GM19468 (cell line): ENCODE results near the gene SEPTIN1.
"Not testable (repeated sequence)": the region's sequence is repeated elsewhere in the genome, so short reads cannot be mapped to it uniquely, and the experiment has no call there.

ENCODE experiments used
- ATAC-seq: cut with Tn5 transposase; IDR thresholded peaks from one replicate; pipeline ENCODE4 v1.9.1; 2021; ENCODE audit warnings: mild to moderate bottlenecking, moderate library complexity, moderate number of reproducible peaks; ENCODE audit not compliant: unreplicated experiment; ENCODE audit errors: extremely low read depth

SEPTIN1 gene

GRCh38 chr16:30406795-30407101 is 24.4 kb upstream of the SEPTIN1 start:
- no peak for ATAC-seq

GRCh38 chr16:30401768-30402425 is 19.5 kb upstream of the SEPTIN1 start:
- no peak for ATAC-seq

DNA sequence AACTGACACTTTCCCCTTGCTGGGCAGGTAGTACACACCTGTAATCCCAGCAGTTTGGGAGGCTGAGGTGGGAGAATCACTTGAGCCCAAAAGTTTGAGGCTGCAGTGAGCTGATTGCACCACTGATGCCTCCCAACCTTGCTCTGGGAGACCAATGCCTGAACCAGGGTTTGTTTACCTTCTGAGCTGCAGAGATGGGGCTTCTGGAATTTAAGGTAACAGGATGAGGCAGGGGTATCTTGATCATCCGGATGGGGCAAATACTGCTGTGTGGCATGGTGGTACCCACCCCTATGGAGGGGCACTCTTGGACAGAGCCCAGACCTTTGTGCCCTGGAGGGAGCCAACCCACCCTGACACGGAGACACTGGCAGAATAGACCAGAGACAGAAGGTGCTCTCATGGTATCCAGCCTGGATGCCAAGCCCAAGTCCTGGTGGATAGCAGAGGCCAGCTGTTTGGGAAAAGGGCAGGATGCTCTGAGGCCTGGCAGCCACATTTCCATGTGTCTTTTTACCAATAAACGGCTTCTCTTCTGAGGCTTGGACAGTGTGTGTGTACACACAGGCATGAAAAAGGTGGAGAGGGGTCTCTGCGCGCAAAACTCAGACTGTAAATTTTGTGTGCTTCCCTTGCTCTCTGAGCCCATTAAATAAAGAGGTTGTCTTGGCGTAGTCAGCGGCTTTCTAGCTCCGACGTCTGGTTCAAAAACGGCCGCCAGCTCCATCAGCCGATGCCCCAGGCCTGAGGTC is 17.2 kb upstream of the SEPTIN1 start:
- no peak for ATAC-seq

- ATAC-seq: no peak
Observed at GRCh38 chr16:30398661-30399434, 16.5 kb upstream of the SEPTIN1 start.

DNA sequence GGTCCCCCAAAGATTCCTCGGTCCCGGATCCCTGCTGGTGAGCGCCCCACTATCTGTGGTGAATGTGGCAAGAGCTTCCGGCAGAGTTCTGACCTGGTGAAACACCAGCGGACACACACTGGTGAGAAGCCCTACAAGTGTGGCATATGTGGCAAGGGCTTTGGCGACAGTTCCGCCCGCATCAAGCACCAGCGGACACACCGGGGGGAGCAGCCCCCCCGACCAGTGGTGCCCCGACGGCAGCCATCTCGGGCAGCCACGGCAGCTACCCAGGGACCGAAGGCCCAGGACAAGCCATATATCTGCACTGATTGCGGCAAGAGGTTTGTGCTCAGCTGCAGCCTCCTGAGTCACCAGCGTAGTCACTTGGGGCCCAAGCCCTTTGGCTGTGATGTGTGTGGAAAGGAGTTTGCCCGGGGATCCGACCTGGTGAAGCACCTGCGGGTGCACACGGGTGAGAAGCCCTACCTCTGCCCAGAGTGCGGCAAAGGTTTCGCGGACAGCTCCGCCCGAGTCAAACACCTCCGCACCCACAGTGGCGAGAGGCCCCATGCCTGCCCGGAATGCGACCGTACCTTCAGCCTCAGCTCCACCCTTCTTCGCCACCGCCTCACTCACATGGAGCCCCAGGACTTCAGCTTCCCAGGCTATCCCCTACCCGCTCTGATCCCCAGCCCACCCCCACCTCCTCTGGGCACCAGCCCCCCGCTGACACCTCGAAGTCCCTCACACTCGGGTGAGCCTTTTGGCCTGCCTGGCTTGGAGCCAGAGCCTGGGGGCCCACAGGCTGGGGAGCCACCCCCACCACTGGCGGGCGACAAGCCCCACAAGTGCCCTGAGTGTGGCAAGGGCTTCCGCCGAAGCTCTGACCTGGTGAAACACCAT is 15.7 kb upstream of the SEPTIN1 start:
- ATAC-seq: no peak

- no peak for ATAC-seq
Observed at GRCh38 chr16:30397056-30397455, 14.7 kb upstream of the SEPTIN1 start.

DNA sequence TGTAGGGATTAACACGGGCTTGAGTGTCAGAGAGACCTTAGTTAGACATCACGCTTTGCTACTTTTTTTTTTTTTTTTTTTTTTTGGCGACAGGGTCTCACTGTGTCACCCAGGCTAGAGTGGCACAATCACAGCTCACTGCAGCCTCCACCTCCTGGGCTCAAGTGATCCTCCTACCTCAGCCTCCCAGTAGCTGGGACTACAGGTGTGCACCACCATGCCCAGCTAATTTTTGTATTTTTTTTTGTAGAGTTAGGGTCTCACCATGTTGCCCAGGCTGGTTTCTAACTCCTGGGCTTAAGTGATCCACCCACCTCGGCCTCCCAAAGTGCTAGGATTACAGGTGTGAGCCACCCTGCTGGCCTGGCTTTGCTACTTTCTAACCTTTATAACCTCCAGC is 14.3 kb upstream of the SEPTIN1 start:
- ATAC-seq: not testable (repeated sequence)

- no peak for ATAC-seq
Observed at GRCh38 chr16:30395992-30396585, 13.7 kb upstream of the SEPTIN1 start.

GRCh38 chr16:30395155-30395991 is 13.0 kb upstream of the SEPTIN1 start, which contains the start of gene ZNF48:
ZNF48 (plus strand) TSS chr16:30395420; CDS start chr16:30395795, 375 bp downstream.
- no peak for ATAC-seq

- ATAC-seq: no peak
Observed at GRCh38 chr16:30394592-30395154, 12.3 kb upstream of the SEPTIN1 start.

DNA sequence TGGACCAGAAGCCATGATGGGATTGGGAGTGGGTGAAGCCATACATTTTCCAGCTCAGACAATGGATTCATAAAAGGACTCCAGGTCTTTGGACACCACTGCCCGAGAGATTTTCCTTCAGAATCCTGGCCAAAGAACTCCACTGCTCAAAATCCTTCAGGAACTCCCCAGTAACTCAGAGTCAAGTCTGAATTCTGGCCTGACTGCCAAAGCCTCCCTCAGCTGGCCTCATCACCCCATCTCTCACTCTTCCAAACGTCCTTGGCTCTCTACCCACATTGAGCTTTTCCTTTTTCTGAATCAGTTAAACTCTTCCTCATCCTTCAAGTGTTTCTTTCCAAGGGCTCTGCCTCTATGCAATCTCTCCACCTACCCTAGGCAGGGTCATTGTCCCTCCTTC is 1.2 kb upstream of the SEPTIN1 start:
- ATAC-seq: no peak

DNA sequence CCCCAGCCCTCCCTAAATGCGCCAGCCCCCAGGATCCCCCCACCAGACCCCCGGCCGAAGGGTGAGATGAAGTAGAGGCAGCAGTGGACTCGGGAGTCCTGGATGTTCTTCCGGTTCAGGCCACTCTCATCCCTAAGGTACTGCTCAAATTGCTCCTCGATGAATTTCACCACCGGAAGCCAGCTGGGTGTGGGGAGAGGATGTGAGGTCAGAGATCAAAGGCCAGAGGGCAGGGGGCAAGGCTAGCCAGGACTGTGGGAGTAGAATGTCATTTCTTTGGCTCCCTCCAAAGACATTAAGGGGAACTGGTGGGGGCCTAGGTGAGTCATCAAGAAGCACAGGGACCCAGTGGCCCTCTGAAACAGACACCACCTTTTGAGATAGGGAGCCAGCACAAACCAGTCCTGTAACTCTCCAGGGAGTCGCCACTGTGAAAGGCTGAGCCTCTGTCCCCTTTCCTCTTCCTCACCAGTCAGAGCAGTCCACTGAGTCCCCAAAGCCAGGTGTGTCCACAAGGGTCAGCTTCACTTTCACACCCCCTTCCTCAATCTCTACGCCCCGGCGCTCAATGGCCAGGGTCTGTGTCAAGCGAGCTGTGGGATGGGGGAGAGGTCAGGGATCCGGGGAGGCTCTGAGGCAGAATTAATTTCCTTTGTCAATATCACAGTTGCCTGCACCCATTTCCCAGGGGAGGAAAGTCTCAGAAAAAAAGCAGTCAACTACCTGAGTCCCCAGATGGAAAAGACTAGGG is 895 bp downstream of the SEPTIN1 start:
- ATAC-seq: no peak

GRCh38 chr16:30380803-30381208 is 1.6 kb downstream of the SEPTIN1 start:
- ATAC-seq: no peak

DNA sequence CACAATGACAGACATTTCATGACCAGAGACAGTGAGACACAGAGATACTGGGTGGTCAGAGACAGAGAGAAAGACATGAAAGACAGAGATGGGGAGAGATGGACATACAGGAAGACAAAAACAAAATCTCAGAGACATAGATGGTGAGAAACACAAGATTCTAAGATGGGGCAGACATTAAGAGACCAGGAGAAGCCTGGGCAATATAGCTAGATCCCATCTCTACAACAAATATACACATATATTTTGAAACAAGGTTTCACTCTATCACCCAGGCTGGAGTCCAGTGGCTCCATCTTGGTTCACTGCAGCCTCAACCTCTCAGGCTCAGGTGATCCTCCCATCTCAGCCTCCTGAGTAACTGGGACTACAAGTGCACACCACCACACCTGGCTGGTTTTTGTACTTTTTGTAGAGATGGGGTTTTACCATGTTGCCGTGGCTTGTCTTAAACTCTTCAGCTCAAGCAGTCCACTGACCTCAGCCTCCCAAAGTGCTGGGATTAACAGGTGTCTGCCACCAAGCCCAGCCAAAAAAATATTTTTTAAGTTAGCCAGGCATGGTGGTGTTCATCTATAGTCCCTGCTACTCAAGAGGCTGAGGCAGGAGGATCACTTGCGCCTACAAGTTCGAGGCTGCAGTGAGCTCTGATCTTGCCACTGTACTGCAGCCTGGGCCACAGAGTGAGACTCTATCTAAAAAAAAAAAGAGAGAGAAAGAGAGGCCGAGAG is 2.1 kb downstream of the SEPTIN1 start:
- no peak for ATAC-seq

DNA sequence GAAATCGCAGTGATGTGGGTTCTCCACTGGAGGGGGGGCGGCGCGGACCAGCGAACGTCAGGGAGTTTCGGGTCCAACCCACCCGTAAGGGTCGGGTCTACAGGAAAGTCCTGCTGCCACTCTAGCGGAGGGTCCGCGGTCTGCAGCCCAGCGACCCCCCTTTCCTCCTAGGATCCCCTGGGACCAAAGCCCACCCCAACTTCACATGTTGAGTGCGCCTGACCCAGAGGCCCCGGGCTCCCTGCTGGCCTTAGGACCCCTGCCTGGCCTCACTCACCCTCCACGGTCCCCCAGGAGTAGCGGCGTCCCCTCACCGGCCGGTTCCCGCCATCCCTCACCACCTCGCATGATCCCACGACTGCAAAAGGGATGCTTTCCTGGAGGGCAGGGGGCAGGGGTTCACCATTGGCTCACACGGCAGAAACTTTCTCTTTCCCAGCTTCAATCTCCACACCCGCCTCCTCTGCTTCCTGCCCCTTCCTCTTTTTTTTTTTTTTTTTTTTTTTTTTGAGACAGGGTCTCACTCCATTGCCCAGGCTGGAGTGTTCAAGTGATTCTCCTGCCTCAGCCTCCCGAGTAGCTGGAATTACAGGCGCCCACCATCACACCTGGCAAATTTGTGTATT is 3.1 kb downstream of the SEPTIN1 start:
- no peak for ATAC-seq

DNA sequence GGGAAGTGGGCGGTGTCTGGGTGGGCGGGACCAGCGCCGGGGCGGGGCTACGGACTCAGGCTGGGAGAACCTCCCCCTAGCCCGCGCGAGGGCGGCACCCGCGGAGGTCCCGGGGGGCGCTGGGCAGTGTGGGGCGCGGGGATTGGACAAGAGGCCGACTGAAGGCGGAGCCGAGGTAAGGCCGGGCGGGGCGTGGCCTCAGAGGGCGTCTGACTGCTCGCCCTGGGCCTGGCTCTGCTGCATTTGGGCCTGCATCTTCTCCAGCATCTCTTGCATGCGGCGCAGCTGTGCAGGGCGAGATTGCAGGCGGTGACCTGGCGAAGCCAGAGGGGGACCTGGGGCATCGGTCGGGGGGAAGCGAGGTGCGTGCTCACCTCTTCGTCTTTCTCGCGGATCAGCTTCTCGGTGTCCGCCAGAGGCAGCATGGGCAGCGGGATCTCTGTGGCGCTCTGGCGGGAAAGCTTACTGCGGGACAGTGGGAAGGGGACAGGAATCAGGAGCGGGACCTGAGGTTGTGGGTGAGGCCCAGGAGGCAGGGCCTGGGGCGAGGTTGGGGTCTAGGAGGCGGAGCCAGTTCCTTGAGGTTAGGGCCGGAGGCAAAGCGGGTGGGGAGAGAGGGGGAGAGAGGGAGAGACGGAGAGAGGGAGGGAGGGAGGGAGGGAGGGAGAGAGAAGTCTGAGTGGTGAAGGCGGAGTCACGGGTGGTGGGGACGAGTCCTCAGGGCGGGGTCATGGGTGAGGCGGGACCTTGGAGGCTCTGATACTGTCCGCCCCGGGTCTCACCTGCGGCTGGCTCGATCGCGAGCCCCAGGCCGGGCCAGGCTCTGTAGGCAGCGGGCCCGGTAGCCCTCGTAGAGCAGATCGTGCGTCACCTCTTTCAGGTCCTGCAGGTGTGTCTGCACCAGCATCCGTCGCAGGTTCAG is 3.9 kb downstream of the SEPTIN1 start:
- peak; percentile 55 for ATAC-seq
